AG09309 (cell line): ENCODE results near the gene TAOK3.

Experiments
- DNase-seq: peaks from one replicate; pipeline ENCODE4 v3.0.0-alpha.2; 2010; ENCODE audit warnings: low read depth
- H3K4me3 ChIP-seq: 2 replicates; pipeline ENCODE4 v1.5.1; 2011; ENCODE audit warnings: mild to moderate bottlenecking, low read depth, low read length, moderate library complexity; ENCODE audit not compliant: control insufficient read depth
- CTCF ChIP-seq: IDR thresholded peaks from 2 replicates; pipeline ENCODE4 v1.5.1; 2011; ENCODE audit warnings: mild to moderate bottlenecking, low read depth, low read length, inconsistent platforms; ENCODE audit not compliant: insufficient read depth, control insufficient read depth; ENCODE audit errors: missing control alignments

Gene TAOK3

GRCh38 chr12:118344829-118345228 is 27.9 kb downstream of the TAOK3 start:
- DNase-seq = no peak
- TF ChIP-seq CTCF = no peak
- no peak overlapping the region for H3K4me3 ChIP-seq

- no peak for DNase-seq
- no peak for TF ChIP-seq CTCF
- H3K4me3 ChIP-seq = no peak overlapping the region
Measured at GRCh38 chr12:118342090-118342489, 30.6 kb downstream of the TAOK3 start.

GRCh38 chr12:118337194-118337838 is 35.4 kb downstream of the TAOK3 start:
- DNase-seq = no peak
- no peak for TF ChIP-seq CTCF
- H3K4me3 ChIP-seq = no peak overlapping the region

GRCh38 chr12:118336123-118336522 is 36.6 kb downstream of the TAOK3 start:
- TF ChIP-seq CTCF = no peak
- DNase-seq = no peak
- no peak overlapping the region for H3K4me3 ChIP-seq

- DNase-seq = peak; percentile 41
- no peak for TF ChIP-seq CTCF
- no peak overlapping the region for H3K4me3 ChIP-seq
Measured at GRCh38 chr12:118334939-118335567, 37.7 kb downstream of the TAOK3 start.

- H3K4me3 ChIP-seq = no peak overlapping the region
- TF ChIP-seq CTCF = no peak
- no peak for DNase-seq
Measured at GRCh38 chr12:118334241-118334640, 38.5 kb downstream of the TAOK3 start.
